HepG2 (cell line): Measurements from ENCODE around the gene LAMA5. TPM values are rescaled to one million over a fixed set of nuclear protein-coding genes. Genes with fewer than 3 reads are reported as not detected.

Source experiments
- CCAR2 ChIP-seq: fragments of 200-400 bp; formaldehyde crosslinking; optimal IDR thresholded peaks from 2 replicates; pipeline ENCODE3; 2018; ENCODE audit warnings: low read depth, mild to moderate bottlenecking, low read length, moderate library complexity
- ESRRA ChIP-seq: sonication (generic); formaldehyde crosslinking; IDR thresholded peaks from 2 replicates; pipeline ENCODE4 v1.5.1; 2020; ENCODE audit warnings: mild to moderate bottlenecking, low read depth, missing genetic modification reagents
- FOSL1 ChIP-seq: sonication (generic); formaldehyde crosslinking; IDR thresholded peaks from 2 replicates; pipeline ENCODE4 v1.9.0; 2021; ENCODE audit warnings: missing genetic modification reagents, borderline replicate concordance
- FOXP1 ChIP-seq, 2 experiments: fragments of 450-650 bp in 1 of 2; IDR thresholded peaks; 2 replicates each; pipeline ENCODE4 v1.6.1; 2017 to 2018; ENCODE audit warnings: antibody characterized with exemption in 1 of 2
- JDP2 ChIP-seq: sonication (generic); formaldehyde crosslinking; IDR thresholded peaks from 2 replicates; pipeline ENCODE4 v1.8.1; 2022; ENCODE audit warnings: missing genetic modification reagents, borderline replicate concordance
- MBD4 ChIP-seq: IDR thresholded peaks from 2 replicates; pipeline ENCODE4 v1.6.1; 2012; ENCODE audit warnings: low read length, inconsistent platforms, borderline replicate concordance
- MYC ChIP-seq: sonication (generic); formaldehyde crosslinking; IDR thresholded peaks from 2 replicates; pipeline ENCODE4 v1.9.0; 2021; ENCODE audit warnings: missing genetic modification reagents, borderline replicate concordance
- NFKBIZ ChIP-seq: IDR thresholded peaks from 2 replicates; pipeline ENCODE4 v1.6.1; 2018; ENCODE audit warnings: missing genetic modification reagents, missing compliant biosample characterization
- PHF8 ChIP-seq: sonication (generic); formaldehyde crosslinking; IDR thresholded peaks from 2 replicates; pipeline ENCODE4 v1.5.0; 2020; ENCODE audit warnings: missing genetic modification reagents
- RAD21 ChIP-seq: fragments of 450-650 bp; formaldehyde crosslinking; IDR thresholded peaks from 2 replicates; pipeline ENCODE4 v1.5.0; 2020; ENCODE audit warnings: mild to moderate bottlenecking
- TEAD3 ChIP-seq: optimal IDR thresholded peaks from 2 replicates; pipeline ENCODE3; 2016; ENCODE audit warnings: borderline replicate concordance
- ZBTB1 ChIP-seq: sonication (generic); formaldehyde crosslinking; IDR thresholded peaks from 2 replicates; pipeline ENCODE4 v1.4.0; 2020; ENCODE audit warnings: missing genetic modification reagents, borderline replicate concordance
- ZBTB38 ChIP-seq: sonication (generic); formaldehyde crosslinking; IDR thresholded peaks from 2 replicates; pipeline ENCODE4 v1.5.1; 2020; ENCODE audit warnings: mild to moderate bottlenecking, missing genetic modification reagents
- ZNF12 ChIP-seq: sonication (generic); formaldehyde crosslinking; IDR thresholded peaks from 2 replicates; pipeline ENCODE4 v1.5.0; 2020; ENCODE audit warnings: missing genetic modification reagents
- ZNF563 ChIP-seq: sonication (generic); formaldehyde crosslinking; IDR thresholded peaks from 2 replicates; pipeline ENCODE4 v1.8.0; 2022; ENCODE audit warnings: mild to moderate bottlenecking, moderate library complexity, missing genetic modification reagents
- ZNF660 ChIP-seq: sonication (generic); formaldehyde crosslinking; IDR thresholded peaks from 2 replicates; pipeline ENCODE4 v1.5.1; 2020; ENCODE audit warnings: mild to moderate bottlenecking, low read depth, missing genetic modification reagents, borderline replicate concordance
- ZNF891 ChIP-seq: sonication (generic); formaldehyde crosslinking; IDR thresholded peaks from 2 replicates; pipeline ENCODE4 v1.5.0; 2020; ENCODE audit warnings: mild to moderate bottlenecking, missing genetic modification reagents
- polyA plus RNA-seq, 8 experiments: library from polyadenylated mRNA; depleted of rRNA in 3 of 8; stranded (reverse) in 7 of 8; unstranded in 1 of 8; fragments of >200 nt; fragmentation: Illumina TruSeq in 4 of 8; extraction: Trizol in 4 of 8; gene quantifications; 2 replicates each; pipeline versions ENCODE4 v1.2.1 to v1.2.3, GENCODE V29; 2011 to 2016; ENCODE audit warnings: low read depth in 4 of 8, missing spikeins in 1 of 8, mixed read lengths in 1 of 8; ENCODE audit not compliant: insufficient read depth in 1 of 8
- total RNA-seq, 5 experiments: library from RNA; depleted of rRNA; stranded (reverse); fragments of >200 nt; fragmentation: Illumina TruSeq; extraction: Trizol; gene quantifications; 2 replicates each; pipeline ENCODE4 v1.2.3, GENCODE V29; 2016; ENCODE audit warnings: low read depth in 1 of 5
- TF ChIP-seq, protein P1 (sequence below): IDR thresholded peaks from 2 replicates; pipeline ENCODE4 v1.6.1; 2016; ENCODE audit warnings: control low read depth
- TF ChIP-seq, protein P2 (sequence below): sonication (generic); formaldehyde crosslinking; IDR thresholded peaks from 2 replicates; pipeline ENCODE4 v1.4.0; 2020; ENCODE audit warnings: low read depth, mild to moderate bottlenecking, missing genetic modification reagents
- TF ChIP-seq, protein P3 (sequence below), 2 experiments: sonication (generic) in 1 of 2; formaldehyde crosslinking in 1 of 2; IDR thresholded peaks; 2 replicates each; pipeline versions ENCODE4 v1.4.0 to v1.6.1; 2018 to 2020; ENCODE audit warnings: missing genetic modification reagents in 2 of 2, borderline replicate concordance in 1 of 2, low read depth in 1 of 2, mild to moderate bottlenecking in 1 of 2, missing biosample characterization in 1 of 2
- TF ChIP-seq, protein P4 (sequence below): sonication (generic); formaldehyde crosslinking; IDR thresholded peaks from 2 replicates; pipeline ENCODE4 v1.8.1; 2023; ENCODE audit warnings: mild to moderate bottlenecking, moderate library complexity, missing genetic modification reagents
- TF ChIP-seq, protein P5 (sequence below): sonication (generic); formaldehyde crosslinking; conservative IDR thresholded peaks from 2 replicates; pipeline ENCODE4 v1.8.1; 2023; ENCODE audit warnings: missing genetic modification reagents
- TF ChIP-seq, protein P6 (sequence below): sonication (generic); formaldehyde crosslinking; IDR thresholded peaks from 2 replicates; pipeline ENCODE4 v1.4.0; 2020; ENCODE audit warnings: missing genetic modification reagents, low read depth, mild to moderate bottlenecking, borderline replicate concordance

Gene LAMA5
- total and polyA plus RNA-seq, 2 of the 13 experiments (the other 11 are each of a cell fraction or from before 2014, with no cell fraction given) = 21.0 to 44.7 TPM

DNA sequence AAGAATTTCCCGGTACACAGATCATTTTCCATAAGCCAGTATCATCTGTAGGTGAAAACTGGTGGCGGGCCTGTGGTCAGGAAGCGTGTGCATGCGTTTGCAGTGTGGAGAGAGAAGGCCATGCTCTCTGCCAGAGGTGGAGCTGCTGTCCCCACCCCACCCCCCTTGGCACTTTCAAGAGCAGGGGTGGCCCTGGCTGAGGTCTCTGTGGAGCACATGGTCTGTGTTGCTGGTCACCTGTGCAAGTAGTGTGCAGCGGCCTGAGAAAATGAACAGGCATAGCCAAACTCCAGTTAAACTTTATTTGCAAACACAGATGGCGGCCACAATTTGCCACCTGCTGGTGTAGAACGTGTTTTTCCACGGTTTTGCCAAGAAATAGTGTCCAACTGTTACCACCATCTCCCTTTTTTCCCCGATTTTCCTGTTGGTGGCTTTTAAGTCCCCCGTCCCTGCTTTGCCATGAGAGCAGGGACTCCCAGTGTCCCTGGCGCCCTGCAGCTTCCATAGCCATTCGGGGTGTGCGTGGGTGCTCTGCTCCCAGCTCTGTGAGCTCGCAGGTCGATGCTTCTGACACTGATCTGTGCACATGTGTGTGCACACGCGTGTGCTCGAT, 61.9 kb downstream of the LAMA5 start (continued):
- TF ChIP-seq, protein P1, sequence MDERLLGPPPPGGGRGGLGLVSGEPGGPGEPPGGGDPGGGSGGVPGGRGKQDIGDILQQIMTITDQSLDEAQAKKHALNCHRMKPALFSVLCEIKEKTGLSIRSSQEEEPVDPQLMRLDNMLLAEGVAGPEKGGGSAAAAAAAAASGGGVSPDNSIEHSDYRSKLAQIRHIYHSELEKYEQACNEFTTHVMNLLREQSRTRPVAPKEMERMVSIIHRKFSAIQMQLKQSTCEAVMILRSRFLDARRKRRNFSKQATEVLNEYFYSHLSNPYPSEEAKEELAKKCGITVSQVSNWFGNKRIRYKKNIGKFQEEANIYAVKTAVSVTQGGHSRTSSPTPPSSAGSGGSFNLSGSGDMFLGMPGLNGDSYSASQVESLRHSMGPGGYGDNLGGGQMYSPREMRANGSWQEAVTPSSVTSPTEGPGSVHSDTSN (CRISPR knock-in tag) = no peak
- TF ChIP-seq CCAR2 = no peak
- no peak for TF ChIP-seq NFKBIZ (CRISPR knock-in tag)
- no peak for TF ChIP-seq ZNF660 (CRISPR knock-in tag)
- TF ChIP-seq, protein P2, sequence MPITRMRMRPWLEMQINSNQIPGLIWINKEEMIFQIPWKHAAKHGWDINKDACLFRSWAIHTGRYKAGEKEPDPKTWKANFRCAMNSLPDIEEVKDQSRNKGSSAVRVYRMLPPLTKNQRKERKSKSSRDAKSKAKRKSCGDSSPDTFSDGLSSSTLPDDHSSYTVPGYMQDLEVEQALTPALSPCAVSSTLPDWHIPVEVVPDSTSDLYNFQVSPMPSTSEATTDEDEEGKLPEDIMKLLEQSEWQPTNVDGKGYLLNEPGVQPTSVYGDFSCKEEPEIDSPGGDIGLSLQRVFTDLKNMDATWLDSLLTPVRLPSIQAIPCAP (CRISPR knock-in tag) = no peak
- no peak for TF ChIP-seq JDP2
- TF ChIP-seq, protein P3, sequence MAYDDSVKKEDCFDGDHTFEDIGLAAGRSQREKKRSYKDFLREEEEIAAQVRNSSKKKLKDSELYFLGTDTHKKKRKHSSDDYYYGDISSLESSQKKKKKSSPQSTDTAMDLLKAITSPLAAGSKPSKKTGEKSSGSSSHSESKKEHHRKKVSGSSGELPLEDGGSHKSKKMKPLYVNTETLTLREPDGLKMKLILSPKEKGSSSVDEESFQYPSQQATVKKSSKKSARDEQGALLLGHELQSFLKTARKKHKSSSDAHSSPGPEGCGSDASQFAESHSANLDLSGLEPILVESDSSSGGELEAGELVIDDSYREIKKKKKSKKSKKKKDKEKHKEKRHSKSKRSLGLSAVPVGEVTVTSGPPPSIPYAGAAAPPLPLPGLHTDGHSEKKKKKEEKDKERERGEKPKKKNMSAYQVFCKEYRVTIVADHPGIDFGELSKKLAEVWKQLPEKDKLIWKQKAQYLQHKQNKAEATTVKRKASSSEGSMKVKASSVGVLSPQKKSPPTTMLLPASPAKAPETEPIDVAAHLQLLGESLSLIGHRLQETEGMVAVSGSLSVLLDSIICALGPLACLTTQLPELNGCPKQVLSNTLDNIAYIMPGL (CRISPR knock-in tag; IDR thresholded peaks at IDR 0.05; ENCODE audit: borderline replicate concordance in 1 of 2, low read depth in 1 of 2) = 0 out of 4 replicates have a peak, but pooled peaks of 1 of the 2 experiments have one; percentile 17
- TF ChIP-seq, protein P4, sequence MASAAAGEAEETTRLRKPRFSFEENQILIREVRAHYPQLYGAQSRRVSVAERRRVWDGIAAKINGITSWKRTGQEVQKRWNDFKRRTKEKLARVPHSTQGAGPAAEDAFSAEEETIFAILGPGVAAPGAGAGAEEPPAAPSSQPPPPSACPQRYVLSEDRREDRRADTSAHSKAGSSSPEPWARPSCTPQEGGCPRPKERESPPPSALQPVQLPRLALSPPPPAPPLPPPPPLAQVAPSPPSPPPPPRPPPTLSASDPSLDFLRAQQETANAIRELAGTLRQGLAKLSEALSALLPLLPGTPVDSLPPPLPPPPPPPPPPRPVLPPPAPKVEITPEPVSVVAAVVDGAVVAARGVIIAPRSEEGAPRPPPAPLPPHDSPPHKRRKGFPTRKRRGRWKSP (CRISPR knock-in tag) = no peak
- peak; percentile 95 for TF ChIP-seq ZBTB1
- no peak for TF ChIP-seq FOXP1 (IDR thresholded peaks at IDR 0.05)
- no peak for TF ChIP-seq FOXP1 (CRISPR knock-in tag; IDR thresholded peaks at IDR 0.05)
- no peak for TF ChIP-seq ZNF563
- no peak for TF ChIP-seq RAD21 (CRISPR knock-in tag)
- no peak for TF ChIP-seq FOSL1 (CRISPR knock-in tag)
- peak; percentile 97 for TF ChIP-seq ZBTB38 (CRISPR knock-in tag)
- TF ChIP-seq ZNF891 = peak; percentile 71
- TF ChIP-seq PHF8 (CRISPR knock-in tag) = peak; percentile 30; the same call in 1 of the 2 replicates
- TF ChIP-seq MYC = peak; percentile 88
- no peak for TF ChIP-seq ZNF12 (CRISPR knock-in tag)
- TF ChIP-seq TEAD3 (CRISPR knock-in tag) = peak; percentile 2
- TF ChIP-seq, protein P5, sequence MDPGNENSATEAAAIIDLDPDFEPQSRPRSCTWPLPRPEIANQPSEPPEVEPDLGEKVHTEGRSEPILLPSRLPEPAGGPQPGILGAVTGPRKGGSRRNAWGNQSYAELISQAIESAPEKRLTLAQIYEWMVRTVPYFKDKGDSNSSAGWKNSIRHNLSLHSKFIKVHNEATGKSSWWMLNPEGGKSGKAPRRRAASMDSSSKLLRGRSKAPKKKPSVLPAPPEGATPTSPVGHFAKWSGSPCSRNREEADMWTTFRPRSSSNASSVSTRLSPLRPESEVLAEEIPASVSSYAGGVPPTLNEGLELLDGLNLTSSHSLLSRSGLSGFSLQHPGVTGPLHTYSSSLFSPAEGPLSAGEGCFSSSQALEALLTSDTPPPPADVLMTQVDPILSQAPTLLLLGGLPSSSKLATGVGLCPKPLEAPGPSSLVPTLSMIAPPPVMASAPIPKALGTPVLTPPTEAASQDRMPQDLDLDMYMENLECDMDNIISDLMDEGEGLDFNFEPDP (CRISPR knock-in tag) = no peak
- TF ChIP-seq, protein P6, sequence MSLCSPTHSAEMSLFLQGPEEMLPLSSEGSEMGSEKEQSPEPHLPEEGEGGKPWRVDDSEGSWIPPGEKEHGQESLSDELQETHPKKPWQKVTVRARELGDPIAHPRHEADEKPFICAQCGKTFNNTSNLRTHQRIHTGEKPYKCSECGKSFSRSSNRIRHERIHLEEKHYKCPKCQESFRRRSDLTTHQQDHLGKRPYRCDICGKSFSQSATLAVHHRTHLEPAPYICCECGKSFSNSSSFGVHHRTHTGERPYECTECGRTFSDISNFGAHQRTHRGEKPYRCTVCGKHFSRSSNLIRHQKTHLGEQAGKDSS (CRISPR knock-in tag) = peak; percentile 72; the same call in 1 of the 2 replicates
- no peak for TF ChIP-seq MBD4
- no peak for TF ChIP-seq ESRRA (CRISPR knock-in tag)
